A549 treated with DMSO at 1 μM for 4 hours (cell line): ENCODE data around the gene LGALS3. TPM values are rescaled to one million over a fixed set of nuclear protein-coding genes. Genes with fewer than 3 reads are reported as not detected.

Source experiments
- total RNA-seq: library from RNA; stranded (reverse); fragments of 200-300 nt; extraction: Qiagen RNA extraction; gene quantifications from 5 replicates; pipeline ENCODE4 v1.2.3, GENCODE V29; 2022; ENCODE audit warnings: low read depth

Gene LGALS3
- total RNA-seq = 165 to 189 TPM (median 183 TPM) in 5 replicates

GRCh38 chr14:55129086-55129427, at the start of gene LGALS3:
TSS of gene LGALS3 (plus strand) at chr14:55129252. CDS start at chr14:55137374, 8,122 bp downstream.

GRCh38 chr14:55191203-55192053, 62.4 kb downstream of the LGALS3 start, which contains the start of gene DLGAP5:
TSS of gene DLGAP5 (minus strand) at chr14:55191585. CDS start at chr14:55189179, 2,406 bp downstream.

Other genes starting within 250 kb of the LGALS3 start
- 3.2 to 4.5 TPM (median 3.8 TPM) in 5 replicates for gene GCH1, start 226.4 kb upstream of the LGALS3 start, total RNA-seq
- 10.3 to 15.1 TPM (median 13.5 TPM) in 5 replicates for gene WDHD1, start 102.2 kb upstream of the LGALS3 start, total RNA-seq
- 9.3 to 15.8 TPM (median 11.7 TPM) in 5 replicates for gene SOCS4, start 102.0 kb upstream of the LGALS3 start, total RNA-seq
- 93.4 to 121 TPM (median 98.8 TPM) in 5 replicates for gene MAPK1IP1L, start 77.6 kb upstream of the LGALS3 start, total RNA-seq
- gene DLGAP5, start 62.3 kb downstream of the LGALS3 start, total RNA-seq = 28.5 to 38.1 TPM (median 36.4 TPM) in 5 replicates
- gene FBXO34, start 142.2 kb downstream of the LGALS3 start, total RNA-seq = 11.8 to 17.1 TPM (median 15.8 TPM) in 5 replicates